ENCODE data around the gene CACNA1I.

GRCh38 chr22:39654131-39654926, 83.8 kb downstream of the CACNA1I start:
- no peak for TF ChIP-seq CTCF (IDR thresholded peaks at IDR 0.05)
- TF ChIP-seq EZH2 (IDR thresholded peaks at IDR 0.05) = no peak
- TF ChIP-seq EZH2phosphoT487 (IDR thresholded peaks at IDR 0.05) = no peak
